ENCODE measurements around the gene RAPGEF5.

DNA sequence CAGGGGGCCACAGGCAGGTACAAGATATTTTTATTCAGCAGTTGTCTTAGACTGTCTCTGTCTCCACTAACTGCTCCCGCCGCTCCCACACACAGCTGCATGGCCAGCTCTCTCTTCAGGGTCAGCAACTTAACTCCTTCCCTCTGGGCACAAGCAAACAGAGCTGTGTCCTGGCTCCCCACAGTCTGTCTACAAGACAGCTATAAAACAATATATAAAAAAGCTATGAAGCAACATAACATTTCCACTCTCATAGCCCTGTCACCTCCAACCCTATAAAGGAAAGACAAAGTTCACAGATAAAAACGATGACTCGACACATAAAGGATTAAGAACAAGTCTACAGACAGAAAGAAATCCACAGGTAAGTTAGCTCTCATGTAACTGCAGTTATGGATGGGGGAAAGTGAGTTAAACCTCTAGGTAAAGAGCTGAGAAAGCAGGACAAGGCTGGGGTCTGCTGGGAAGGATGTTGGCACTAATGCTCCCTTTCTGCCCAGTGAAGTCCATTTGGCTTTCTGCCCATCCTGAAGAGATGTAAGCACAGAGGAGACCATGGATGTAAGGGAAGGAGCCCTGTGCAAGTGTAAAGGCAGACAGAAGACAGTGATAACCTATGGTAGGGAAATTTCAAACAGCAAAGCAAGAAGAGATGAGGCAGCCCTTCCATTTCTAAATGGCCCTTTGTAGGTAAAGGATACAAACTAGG is 27.0 kb downstream of the RAPGEF5 start:
- TF ChIP-seq, protein P1, sequence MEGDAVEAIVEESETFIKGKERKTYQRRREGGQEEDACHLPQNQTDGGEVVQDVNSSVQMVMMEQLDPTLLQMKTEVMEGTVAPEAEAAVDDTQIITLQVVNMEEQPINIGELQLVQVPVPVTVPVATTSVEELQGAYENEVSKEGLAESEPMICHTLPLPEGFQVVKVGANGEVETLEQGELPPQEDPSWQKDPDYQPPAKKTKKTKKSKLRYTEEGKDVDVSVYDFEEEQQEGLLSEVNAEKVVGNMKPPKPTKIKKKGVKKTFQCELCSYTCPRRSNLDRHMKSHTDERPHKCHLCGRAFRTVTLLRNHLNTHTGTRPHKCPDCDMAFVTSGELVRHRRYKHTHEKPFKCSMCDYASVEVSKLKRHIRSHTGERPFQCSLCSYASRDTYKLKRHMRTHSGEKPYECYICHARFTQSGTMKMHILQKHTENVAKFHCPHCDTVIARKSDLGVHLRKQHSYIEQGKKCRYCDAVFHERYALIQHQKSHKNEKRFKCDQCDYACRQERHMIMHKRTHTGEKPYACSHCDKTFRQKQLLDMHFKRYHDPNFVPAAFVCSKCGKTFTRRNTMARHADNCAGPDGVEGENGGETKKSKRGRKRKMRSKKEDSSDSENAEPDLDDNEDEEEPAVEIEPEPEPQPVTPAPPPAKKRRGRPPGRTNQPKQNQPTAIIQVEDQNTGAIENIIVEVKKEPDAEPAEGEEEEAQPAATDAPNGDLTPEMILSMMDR (conservative IDR thresholded peaks at IDR 0.05), result no peak
- no peak for TF ChIP-seq ZFX (IDR thresholded peaks at IDR 0.05)

Measured in C4-2B (cell line).